Activated CD8-positive, alpha-beta memory T cell treated with anti-CD3 and anti-CD28 coated beads, Interleukin-2, amount 50 U/mL, for 4 hours (primary cell): Measurements from ENCODE around the gene PLSCR5.

Experiments
- DNase-seq: peaks from one replicate; pipeline ENCODE4 v3.0.0-alpha.2; 2020

The PLSCR5 gene

GRCh38 chr3:146581951-146582467 lies 23.1 kb downstream of the PLSCR5 start:
- DNase-seq, result no peak

- no peak for DNase-seq
Observed at GRCh38 chr3:146581080-146581601, 24.0 kb downstream of the PLSCR5 start.

- DNase-seq, result peak; percentile 24
Observed at GRCh38 chr3:146577662-146578061, 27.5 kb downstream of the PLSCR5 start.

GRCh38 chr3:146575636-146576035 lies 29.5 kb downstream of the PLSCR5 start:
- DNase-seq, result no peak

- no peak for DNase-seq
Observed at GRCh38 chr3:146574173-146574572, 31.0 kb downstream of the PLSCR5 start.

GRCh38 chr3:146569314-146569713 lies 35.8 kb downstream of the PLSCR5 start:
- DNase-seq, result no peak

- no peak for DNase-seq
Observed at GRCh38 chr3:146566138-146566537, 39.0 kb downstream of the PLSCR5 start.

- DNase-seq, result no peak
Observed at GRCh38 chr3:146561879-146562278, 43.3 kb downstream of the PLSCR5 start.

- no peak for DNase-seq
Observed at GRCh38 chr3:146561463-146561862, 43.7 kb downstream of the PLSCR5 start.

GRCh38 chr3:146560678-146561077 lies 44.5 kb downstream of the PLSCR5 start:
- no peak for DNase-seq

GRCh38 chr3:146559388-146559787 lies 45.8 kb downstream of the PLSCR5 start:
- DNase-seq, result no peak

- DNase-seq, result no peak
Observed at GRCh38 chr3:146558781-146559180, 46.4 kb downstream of the PLSCR5 start.

GRCh38 chr3:146557745-146558144 lies 47.4 kb downstream of the PLSCR5 start:
- DNase-seq, result no peak

- no peak for DNase-seq
Observed at GRCh38 chr3:146555311-146555710, 49.8 kb downstream of the PLSCR5 start.

- no peak for DNase-seq
Observed at GRCh38 chr3:146554151-146554760, 50.9 kb downstream of the PLSCR5 start.

- DNase-seq, result no peak
Observed at GRCh38 chr3:146550743-146551510, 54.2 kb downstream of the PLSCR5 start.

GRCh38 chr3:146550070-146550615 lies 55.0 kb downstream of the PLSCR5 start:
- no peak for DNase-seq

- DNase-seq, result no peak
Observed at GRCh38 chr3:146547235-146547835, 57.8 kb downstream of the PLSCR5 start.

GRCh38 chr3:146546366-146546965 lies 58.7 kb downstream of the PLSCR5 start:
- DNase-seq, result no peak

- DNase-seq, result no peak
Observed at GRCh38 chr3:146544929-146545528, 60.1 kb downstream of the PLSCR5 start.

GRCh38 chr3:146544002-146544928 lies 60.9 kb downstream of the PLSCR5 start, which contains the start of gene PLSCR1:
PLSCR1 (minus strand) TSS chr3:146544607; CDS start chr3:146536552, 8,055 bp downstream.
- DNase-seq, result peak; percentile 66
